ENCODE data around the gene MARCHF10. TPM values are rescaled to one million over a fixed set of nuclear protein-coding genes. Genes with fewer than 3 reads are reported as not detected.

The MARCHF10 gene
- total and polyA plus RNA-seq, 2 donors (not counting 3 experiments of a cell fraction or from before 2014, with no cell fraction given): 0.11 TPM; not detected in 1

- H3K27ac ChIP-seq (ENCODE audit: insufficient read depth, low read depth, low read length): no peak overlapping the region
- H3K4me1 ChIP-seq (ENCODE audit: control insufficient read depth, extremely low read depth, insufficient read depth, low read length): no peaks in the 10 kb centered on the region
- dilution Hi-C loops (cut with MboI; ENCODE audit: extremely low pct_ligation_motif_present, low sequenced_read_pairs): no loop called here
- H3K9me3 ChIP-seq (replicated peaks; ENCODE audit: control insufficient read depth, insufficient read depth, low read length): no peaks in the 10 kb centered on the region
- H3K27me3 ChIP-seq (ENCODE audit: control insufficient read depth in 2 of 2, insufficient read depth in 2 of 2, low read length in 2 of 2): no peaks in the 10 kb centered on the region
- ChIA-PET POLR2A (no interaction called here), CTCF (interaction anchor here (1.0 kb wide), 1 partner anchor 124 kb away, joined by 3 read pairs; no protein-coding TSS in a partner anchor)
- H3K4me3 ChIP-seq (replicated peaks in 1 of 3; ENCODE audit: insufficient read depth in 1 of 3, low read depth in 1 of 3, low read length in 3 of 3): no peak overlapping the region
- intact Hi-C loops (cut with micrococcal nuclease): no loop called here
- no peak for DNase-seq (ENCODE audit: low read depth, low spot score)
- peaks cover 0 to 5% of the 10 kb centered on the region in 2 experiments for H3K36me3 ChIP-seq (ENCODE audit: control insufficient read depth in 2 of 2, extremely low read depth in 1 of 2, insufficient read depth in 2 of 2, low read length in 2 of 2)
- TF ChIP-seq MAX (IDR thresholded peaks at IDR 0.05; ENCODE audit: insufficient read depth, insufficient read length) (no peak), POLR2A (IDR thresholded peaks at IDR 0.05; ENCODE audit: low read depth, low read length) (no peak), JUN (IDR thresholded peaks at IDR 0.05; ENCODE audit: borderline replicate concordance, insufficient read depth, insufficient read length, low read depth) (no peak), CTCF (IDR thresholded peaks at IDR 0.05; ENCODE audit: extremely low read depth in 1 of 2, insufficient read depth in 1 of 2, low read depth in 1 of 2, low read length in 2 of 2) (no peak), EZH2 (IDR thresholded peaks at IDR 0.05; ENCODE audit: borderline replicate concordance, low read depth, low read length, severe bottlenecking) (no peak), MYC (IDR thresholded peaks at IDR 0.05; ENCODE audit: low read depth, low read length) (no peak), FOS (IDR thresholded peaks at IDR 0.05; ENCODE audit: borderline replicate concordance, insufficient read depth, low read length) (no peak)
- FAIRE-seq: no peak
- no TSS peak for BruUV-seq (replicated peaks)
- no peak overlapping the region for H3K9ac ChIP-seq (replicated peaks; ENCODE audit: extremely low read depth, insufficient read depth, low read length)
- H3K9me1 ChIP-seq (replicated peaks; ENCODE audit: control insufficient read depth, extremely low read depth, insufficient read depth, low read length): no peaks in the 10 kb centered on the region
- no peak overlapping the region for H3K4me2 ChIP-seq (ENCODE audit: insufficient read depth, low read length)
- no peaks in the 10 kb centered on the region for H4K20me1 ChIP-seq (replicated peaks; ENCODE audit: control insufficient read depth, extremely low read depth, insufficient read depth, low read length)
- H3K79me2 ChIP-seq (ENCODE audit: control insufficient read depth, insufficient read depth, low read length): no peaks in the 10 kb centered on the region
- no peak overlapping the region for H2AFZ ChIP-seq (ENCODE audit: low read depth, low read length)
These were observed 131.0 kb downstream of the MARCHF10 start for GRCh38 chr17:62676952-62677596.
